GM10248 (cell line): Measurements from ENCODE around the gene BPIFB2.

ENCODE experiments used
- CTCF ChIA-PET: fragments of 300-600 bp; sonication (Branson Sonifier 250); formaldehyde crosslinking; extraction: SDS; loops from one replicate; lab custom pipeline; 2021; ENCODE audit warnings: antibody characterized with exemption; lab: Yijun Ruan, JAX
- POLR2A ChIA-PET: fragments of 350-650 bp; sonication (Branson Sonifier 250); formaldehyde crosslinking; extraction: SDS; loops from one replicate; lab custom pipeline; 2020; ENCODE audit warnings: antibody characterized with exemption; lab: Yijun Ruan, JAX
- DNase-seq: peaks from one replicate; pipeline ENCODE4 v3.0.0; 2012; ENCODE audit errors: extremely low spot score
- CTCF ChIP-seq: IDR thresholded peaks from 2 replicates; pipeline ENCODE4 v1.5.1; 2012; ENCODE audit warnings: mild to moderate bottlenecking, low read depth; ENCODE audit errors: extremely low read depth, missing control alignments, control extremely low read depth

The BPIFB2 gene

GRCh38 chr20:32966881-32967781 is 40.4 kb upstream of the BPIFB2 start:
- POLR2A ChIA-PET = no interaction called here
- peak; percentile 21 for DNase-seq
- CTCF ChIA-PET = interaction anchor here (1.5 to 2.0 kb wide), 3 partner anchors 9 to 17 kb away, joined by 4 to 6 read pairs (median 4); no protein-coding TSS in a partner anchor
- TF ChIP-seq CTCF = no peak

- no peak for TF ChIP-seq CTCF
- POLR2A ChIA-PET = no interaction called here
Measured at GRCh38 chr20:32967961-32968457, 39.5 kb upstream of the BPIFB2 start.

GRCh38 chr20:32968478-32969241 is 38.8 kb upstream of the BPIFB2 start:
- peak; percentile 4 for DNase-seq
- ChIA-PET CTCF (interaction anchor here (1.5 kb wide), 1 partner anchor 18 kb away, joined by 4 read pairs; no protein-coding TSS in a partner anchor), POLR2A (no interaction called here)
- no peak for TF ChIP-seq CTCF

More at GRCh38 chr20:32967961-32968457, 39.5 kb upstream of the BPIFB2 start:
- CTCF ChIA-PET = interaction anchor here (1.5 to 1.9 kb wide), 2 partner anchors 10 to 18 kb away, joined by 4 read pairs; no protein-coding TSS in a partner anchor
- peak; percentile 5 for DNase-seq

GRCh38 chr20:32969356-32970114 is 38.0 kb upstream of the BPIFB2 start:
- peak; percentile 11 for DNase-seq

GRCh38 chr20:32970115-32970972 is 37.2 kb upstream of the BPIFB2 start:
- no peak for TF ChIP-seq CTCF
- ChIA-PET CTCF (no interaction called here), POLR2A (no interaction called here)

More at GRCh38 chr20:32969356-32970114, 38.0 kb upstream of the BPIFB2 start:
- no peak for TF ChIP-seq CTCF
- CTCF ChIA-PET = no interaction called here
- POLR2A ChIA-PET = no interaction called here

More at GRCh38 chr20:32970115-32970972, 37.2 kb upstream of the BPIFB2 start:
- peak; percentile 11 for DNase-seq
